ENCODE results near the gene SPINK14.

- TF ChIP-seq CTCF (conservative IDR thresholded peaks at IDR 0.05) (no peak), EZH2 (IDR thresholded peaks at IDR 0.05; ENCODE audit: low read depth) (no peak)
Observed at GRCh38 chr5:148201151-148201550, 32.8 kb downstream of the SPINK14 start.
